Measurements from ENCODE around the gene ABHD6.
"Not testable (repeated sequence)": the region's sequence is repeated elsewhere in the genome, so short reads cannot be mapped to it uniquely, and the experiment has no call there.

ABHD6 gene

GRCh38 chr3:58334506-58334884 lies 96.9 kb downstream of the ABHD6 start:
- WGBS, 2 experiments (ENCODE audit: insufficient coverage in 2 of 2): no CpG with 5 or more reads among the region's 1 CpG
- no peak overlapping the region for H3K27ac ChIP-seq (ENCODE audit: low read depth, low read length, severe bottlenecking)
- H3K4me3 ChIP-seq (ENCODE audit: extremely low read depth, insufficient read depth, low read length, poor library complexity, severe bottlenecking): peak overlapping the region; percentile 70

GRCh38 chr3:58335652-58335947 lies 98.0 kb downstream of the ABHD6 start:
- 50 to 100% methylated on average over 1 of the region's 1 CpG for WGBS, 2 experiments (ENCODE audit: insufficient coverage in 2 of 2)

More at GRCh38 chr3:58334506-58334884, 96.9 kb downstream of the ABHD6 start:
- Histone ChIP-seq H3K9me3 (ENCODE audit: control insufficient read depth, low read length) (no peaks in the 10 kb centered on the region), H3K36me3 (ENCODE audit: control insufficient read depth, insufficient read depth, low read length) (no peaks in the 10 kb centered on the region), H3K4me1 (ENCODE audit: control insufficient read depth, insufficient read depth, low read length, poor library complexity, severe bottlenecking) (peaks cover 19% of the 10 kb centered on the region)

GRCh38 chr3:58336135-58336882 lies 98.7 kb downstream of the ABHD6 start:
- no peak overlapping the region for H3K27ac ChIP-seq (ENCODE audit: low read depth, low read length, severe bottlenecking)
- no peaks in the 10 kb centered on the region for H3K36me3 ChIP-seq (ENCODE audit: control insufficient read depth, insufficient read depth, low read length)
- no peak overlapping the region for H3K4me3 ChIP-seq (ENCODE audit: extremely low read depth, insufficient read depth, low read length, poor library complexity, severe bottlenecking)
- peaks cover 19% of the 10 kb centered on the region for H3K4me1 ChIP-seq (ENCODE audit: control insufficient read depth, insufficient read depth, low read length, poor library complexity, severe bottlenecking)
- 100% methylated on average over 1 to 2 of the region's 3 CpGs for WGBS, 2 experiments (ENCODE audit: insufficient coverage in 2 of 2)
- H3K9me3 ChIP-seq (ENCODE audit: control insufficient read depth, low read length): no peaks in the 10 kb centered on the region

More at GRCh38 chr3:58335652-58335947, 98.0 kb downstream of the ABHD6 start:
- H3K27ac ChIP-seq (ENCODE audit: low read depth, low read length, severe bottlenecking): no peak overlapping the region
- H3K4me3 ChIP-seq (ENCODE audit: extremely low read depth, insufficient read depth, low read length, poor library complexity, severe bottlenecking): no peak overlapping the region
- H3K4me1 ChIP-seq (ENCODE audit: control insufficient read depth, insufficient read depth, low read length, poor library complexity, severe bottlenecking): peaks cover 19% of the 10 kb centered on the region
- no peaks in the 10 kb centered on the region for H3K9me3 ChIP-seq (ENCODE audit: control insufficient read depth, low read length)
- H3K36me3 ChIP-seq (ENCODE audit: control insufficient read depth, insufficient read depth, low read length): no peaks in the 10 kb centered on the region

GRCh38 chr3:58337190-58337589 lies 99.6 kb downstream of the ABHD6 start:
- Histone ChIP-seq H3K4me3 (ENCODE audit: extremely low read depth, insufficient read depth, low read length, poor library complexity, severe bottlenecking) (no peak overlapping the region), H3K4me1 (ENCODE audit: control insufficient read depth, insufficient read depth, low read length, poor library complexity, severe bottlenecking) (peaks cover 19% of the 10 kb centered on the region), H3K27ac (ENCODE audit: low read depth, low read length, severe bottlenecking) (no peak overlapping the region), H3K9me3 (ENCODE audit: control insufficient read depth, low read length) (no peaks in the 10 kb centered on the region), H3K36me3 (ENCODE audit: control insufficient read depth, insufficient read depth, low read length) (no peaks in the 10 kb centered on the region)
- 100% methylated on average over 1 of the region's 1 CpG for WGBS, 2 experiments (ENCODE audit: insufficient coverage in 2 of 2)

- not testable (repeated sequence) for H3K4me3 ChIP-seq (ENCODE audit: extremely low read depth, insufficient read depth, low read length, poor library complexity, severe bottlenecking); H3K27ac ChIP-seq (ENCODE audit: low read depth, low read length, severe bottlenecking); H3K36me3 ChIP-seq (ENCODE audit: control insufficient read depth, insufficient read depth, low read length); H3K9me3 ChIP-seq (ENCODE audit: control insufficient read depth, low read length)
- 92 to 93% methylated on average over 7 to 10 of the region's 12 CpGs for whole genome bisulfite sequencing, 2 experiments (ENCODE audit: insufficient coverage in 2 of 2)
- peaks cover 15% of the 10 kb centered on the region for H3K4me1 ChIP-seq (ENCODE audit: control insufficient read depth, insufficient read depth, low read length, poor library complexity, severe bottlenecking)
Measured at GRCh38 chr3:58339146-58339545, 101.6 kb downstream of the ABHD6 start.

- no peak overlapping the region for H3K27ac ChIP-seq (ENCODE audit: low read depth, low read length, severe bottlenecking)
- WGBS, 2 experiments (ENCODE audit: insufficient coverage in 2 of 2): 97 to 100% methylated on average over 3 of the region's 3 CpGs
- no peaks in the 10 kb centered on the region for H3K36me3 ChIP-seq (ENCODE audit: control insufficient read depth, insufficient read depth, low read length)
- no peak overlapping the region for H3K4me3 ChIP-seq (ENCODE audit: extremely low read depth, insufficient read depth, low read length, poor library complexity, severe bottlenecking)
- H3K9me3 ChIP-seq (ENCODE audit: control insufficient read depth, low read length): no peaks in the 10 kb centered on the region
- peaks cover under 1% of the 10 kb centered on the region for H3K4me1 ChIP-seq (ENCODE audit: control insufficient read depth, insufficient read depth, low read length, poor library complexity, severe bottlenecking)
Measured at GRCh38 chr3:58340594-58341244, 103.1 kb downstream of the ABHD6 start.

DNA sequence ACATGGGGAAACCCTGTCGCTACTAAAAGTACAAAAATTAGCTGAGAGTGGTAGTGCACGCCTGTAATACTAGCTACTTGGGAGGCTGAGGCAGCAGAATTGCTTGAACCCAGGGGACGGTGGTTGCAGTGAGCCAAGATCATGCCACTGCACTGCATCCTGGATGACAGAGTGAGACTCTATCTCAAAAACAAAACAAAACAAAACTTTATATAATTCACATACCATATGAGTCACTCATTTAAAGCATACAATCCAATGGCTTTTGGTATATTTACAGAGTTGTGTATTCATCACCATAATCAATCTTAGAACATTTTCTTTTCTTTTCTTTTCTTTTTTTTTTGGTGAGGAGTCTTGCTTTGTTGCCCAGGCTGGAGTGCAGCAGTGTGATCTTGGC lies 103.8 kb downstream of the ABHD6 start:
- no peaks in the 10 kb centered on the region for H3K36me3 ChIP-seq (ENCODE audit: control insufficient read depth, insufficient read depth, low read length)
- 93 to 96% methylated on average over 2 to 3 of the region's 3 CpGs for WGBS, 2 experiments (ENCODE audit: insufficient coverage in 2 of 2)
- no peak overlapping the region for H3K27ac ChIP-seq (ENCODE audit: low read depth, low read length, severe bottlenecking)
- H3K4me3 ChIP-seq (ENCODE audit: extremely low read depth, insufficient read depth, low read length, poor library complexity, severe bottlenecking): no peak overlapping the region
- no peaks in the 10 kb centered on the region for H3K4me1 ChIP-seq (ENCODE audit: control insufficient read depth, insufficient read depth, low read length, poor library complexity, severe bottlenecking)
- H3K9me3 ChIP-seq (ENCODE audit: control insufficient read depth, low read length): no peaks in the 10 kb centered on the region

DNA sequence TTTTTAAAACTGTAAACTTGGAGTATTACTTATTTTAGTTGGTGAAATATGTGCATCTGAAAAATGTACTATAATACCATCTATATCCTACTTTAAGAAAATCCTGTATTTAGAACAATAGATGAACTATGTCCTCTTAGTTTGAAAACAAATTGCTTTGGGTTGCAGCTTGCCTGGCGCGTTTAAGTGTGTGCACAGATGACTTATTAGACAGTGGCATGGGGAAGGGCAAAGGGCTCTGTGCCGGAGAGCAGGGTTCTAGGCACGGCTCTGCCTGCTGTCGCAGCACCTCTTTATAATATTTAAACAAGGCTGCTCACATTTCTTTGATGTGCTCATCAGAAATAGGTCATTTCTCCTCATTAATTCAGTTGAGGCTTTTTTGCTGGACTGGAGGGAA lies 105.1 kb downstream of the ABHD6 start:
- H3K36me3 ChIP-seq (ENCODE audit: control insufficient read depth, insufficient read depth, low read length): no peaks in the 10 kb centered on the region
- no peak overlapping the region for H3K27ac ChIP-seq (ENCODE audit: low read depth, low read length, severe bottlenecking)
- H3K4me3 ChIP-seq (ENCODE audit: extremely low read depth, insufficient read depth, low read length, poor library complexity, severe bottlenecking): no peak overlapping the region
- 93 to 95% methylated on average over 2 to 4 of the region's 5 CpGs for WGBS, 2 experiments (ENCODE audit: insufficient coverage in 2 of 2)
- H3K4me1 ChIP-seq (ENCODE audit: control insufficient read depth, insufficient read depth, low read length, poor library complexity, severe bottlenecking): no peaks in the 10 kb centered on the region
- H3K9me3 ChIP-seq (ENCODE audit: control insufficient read depth, low read length): no peaks in the 10 kb centered on the region

Measured in mesodermal cell (in vitro differentiated cells).